Stimulated activated CD8-positive, alpha-beta memory T cell treated with anti-CD3 and anti-CD28 coated beads, Interleukin-4, amount 100 ng/mL, for 1 hour (primary cell): ENCODE data around the gene MPP4.
"Not testable (repeated sequence)": the region's sequence is repeated elsewhere in the genome, so short reads cannot be mapped to it uniquely, and the experiment has no call there.

ENCODE experiments used
- DNase-seq, 2 donors: peaks; one replicate each; pipeline ENCODE4 v3.0.0-alpha.2; 2020; ENCODE audit warnings: low read depth in 2 of 2, low spot score in 1 of 2

Gene MPP4

GRCh38 chr2:201674298-201674697 lies 24.1 kb downstream of the MPP4 start:
- no peak for DNase-seq

GRCh38 chr2:201673546-201673945 lies 24.9 kb downstream of the MPP4 start:
- no peak for DNase-seq

- not testable (repeated sequence) for DNase-seq
Observed at GRCh38 chr2:201671205-201671604, 27.2 kb downstream of the MPP4 start.

- DNase-seq, result no peak
Observed at GRCh38 chr2:201669865-201670264, 28.6 kb downstream of the MPP4 start.

GRCh38 chr2:201668402-201668910 lies 30.0 kb downstream of the MPP4 start:
- no peak for DNase-seq

GRCh38 chr2:201664334-201664733 lies 34.1 kb downstream of the MPP4 start:
- DNase-seq, result no peak

GRCh38 chr2:201661366-201661765 lies 37.1 kb downstream of the MPP4 start:
- DNase-seq, result no peak

GRCh38 chr2:201660293-201660895 lies 38.0 kb downstream of the MPP4 start:
- no peak for DNase-seq

GRCh38 chr2:201656740-201657139 lies 41.7 kb downstream of the MPP4 start:
- no peak for DNase-seq

GRCh38 chr2:201656102-201656501 lies 42.3 kb downstream of the MPP4 start:
- DNase-seq, result no peak

GRCh38 chr2:201654616-201655384 lies 43.6 kb downstream of the MPP4 start:
- no peak for DNase-seq

GRCh38 chr2:201653221-201653620 lies 45.2 kb downstream of the MPP4 start:
- DNase-seq, result no peak

GRCh38 chr2:201649442-201649841 lies 49.0 kb downstream of the MPP4 start:
- no peak for DNase-seq

GRCh38 chr2:201647431-201647830 lies 51.0 kb downstream of the MPP4 start:
- no peak for DNase-seq

- no peak for DNase-seq
Observed at GRCh38 chr2:201644001-201644400, 54.4 kb downstream of the MPP4 start.

GRCh38 chr2:201643216-201643890 lies 55.1 kb downstream of the MPP4 start, which contains the start of gene TMEM237:
TMEM237 (minus strand) TSS chr2:201643503; CDS start chr2:201643400, 103 bp downstream.
- peak in 1 of 2 donors; percentile 17 for DNase-seq

GRCh38 chr2:201642579-201643215 lies 55.7 kb downstream of the MPP4 start:
- DNase-seq, result peak; percentile 62 to 71

GRCh38 chr2:201642086-201642578 lies 56.3 kb downstream of the MPP4 start:
- no peak for DNase-seq

GRCh38 chr2:201639205-201639604 lies 59.2 kb downstream of the MPP4 start:
- DNase-seq, result no peak

GRCh38 chr2:201638326-201638725 lies 60.1 kb downstream of the MPP4 start:
- DNase-seq, result no peak

- DNase-seq, result no peak
Observed at GRCh38 chr2:201633661-201634249, 64.7 kb downstream of the MPP4 start.
